NT2/D1 (cell line): ENCODE results near the gene NRG2.

Experiments used
- DNase-seq: peaks from one replicate; pipeline ENCODE4 v3.0.0-alpha.2; 2011; ENCODE audit warnings: low read depth, low spot score
- H3K27me3 ChIP-seq: 2 replicates; pipeline ENCODE4 v1.6.0; 2011; ENCODE audit warnings: mild to moderate bottlenecking; ENCODE audit not compliant: insufficient read length, insufficient read depth
- H3K36me3 ChIP-seq: 2 replicates; pipeline ENCODE4 v1.6.1; 2011; ENCODE audit warnings: mild to moderate bottlenecking, low read length, mixed read lengths; ENCODE audit not compliant: insufficient read depth, insufficient read length
- H3K4me1 ChIP-seq: 2 replicates; pipeline ENCODE4 v1.5.1; 2011; ENCODE audit not compliant: insufficient read depth, insufficient read length
- H3K4me3 ChIP-seq: 2 replicates; pipeline ENCODE4 v1.5.1; 2011; ENCODE audit warnings: low read depth; ENCODE audit not compliant: insufficient read length
- H3K9ac ChIP-seq: 2 replicates; pipeline ENCODE4 v1.6.0; 2011; ENCODE audit warnings: low read depth; ENCODE audit not compliant: insufficient read length
- H3K9me3 ChIP-seq: 2 replicates; pipeline ENCODE4 v1.5.1; 2011; ENCODE audit warnings: mild to moderate bottlenecking, low read length; ENCODE audit not compliant: insufficient read depth
- SUZ12 ChIP-seq: IDR thresholded peaks from 2 replicates; pipeline ENCODE4 v1.6.1; 2011; ENCODE audit not compliant: insufficient read length, insufficient read depth; ENCODE audit errors: extremely low read depth
- YY1 ChIP-seq: IDR thresholded peaks from 2 replicates; pipeline ENCODE4 v1.6.1; 2011; ENCODE audit not compliant: insufficient read length, insufficient read depth
- ZNF274 ChIP-seq: IDR thresholded peaks from 2 replicates; pipeline ENCODE4 v1.6.1; 2011; ENCODE audit warnings: mild to moderate bottlenecking, low read depth, low read length

Gene NRG2

DNA sequence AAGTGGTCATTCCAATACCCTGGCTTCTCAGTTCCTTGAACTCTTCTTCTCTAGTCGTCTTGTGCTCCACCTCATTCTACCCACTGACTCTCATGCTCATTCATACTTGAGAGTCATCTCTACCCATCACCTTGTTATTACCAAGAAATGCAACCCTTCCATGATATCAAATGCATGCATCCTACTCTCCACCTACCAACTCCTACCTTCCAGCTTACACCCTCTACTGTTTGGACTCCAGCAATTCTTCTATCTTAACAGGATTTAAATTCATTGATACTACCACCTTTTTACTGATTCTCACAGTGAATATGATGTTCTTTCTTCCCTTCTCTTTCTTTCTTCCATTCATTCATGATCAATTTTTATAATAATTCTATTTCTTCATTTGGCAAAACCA is 30.7 kb downstream of the NRG2 start:
- Histone ChIP-seq H3K4me1 (no peaks in the 10 kb centered on the region), H3K27me3 (peaks cover 4% of the 10 kb centered on the region), H3K9me3 (no peaks in the 10 kb centered on the region), H3K36me3 (no peaks in the 10 kb centered on the region), H3K4me3 (no peak overlapping the region), H3K9ac (no peak overlapping the region)
- no peak for DNase-seq
- TF ChIP-seq ZNF274: no peak
- no peak for TF ChIP-seq SUZ12
- TF ChIP-seq YY1: no peak

DNA sequence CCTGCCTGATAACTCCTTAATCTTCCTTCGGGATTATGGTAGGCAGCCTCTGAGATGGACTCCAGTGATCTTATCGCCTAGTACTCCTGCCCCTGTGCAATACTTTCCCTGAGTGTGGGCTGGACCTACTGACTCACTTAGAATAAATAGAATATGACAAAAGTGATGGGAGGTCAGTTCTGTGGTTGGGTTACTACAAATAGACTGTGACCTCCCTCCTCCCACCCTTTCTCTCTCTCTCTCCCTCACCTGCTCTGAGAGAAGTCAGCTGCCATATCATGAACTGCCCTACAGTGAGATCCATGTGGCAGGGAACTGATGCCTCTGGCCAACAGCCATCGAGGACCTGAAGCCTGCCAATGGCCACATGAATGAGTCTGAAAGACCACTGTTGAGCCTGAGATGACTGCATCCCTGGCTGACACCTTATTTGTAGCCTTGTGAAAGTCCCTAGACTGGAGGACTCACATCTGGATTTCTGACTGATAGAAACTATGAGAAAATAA is 31.7 kb downstream of the NRG2 start:
- Histone ChIP-seq H3K27me3 (peaks cover 5% of the 10 kb centered on the region), H3K4me3 (no peak overlapping the region), H3K9ac (no peak overlapping the region), H3K4me1 (no peaks in the 10 kb centered on the region), H3K9me3 (no peaks in the 10 kb centered on the region), H3K36me3 (no peaks in the 10 kb centered on the region)
- TF ChIP-seq YY1 (no peak), ZNF274 (no peak), SUZ12 (no peak)
- DNase-seq: no peak

DNA sequence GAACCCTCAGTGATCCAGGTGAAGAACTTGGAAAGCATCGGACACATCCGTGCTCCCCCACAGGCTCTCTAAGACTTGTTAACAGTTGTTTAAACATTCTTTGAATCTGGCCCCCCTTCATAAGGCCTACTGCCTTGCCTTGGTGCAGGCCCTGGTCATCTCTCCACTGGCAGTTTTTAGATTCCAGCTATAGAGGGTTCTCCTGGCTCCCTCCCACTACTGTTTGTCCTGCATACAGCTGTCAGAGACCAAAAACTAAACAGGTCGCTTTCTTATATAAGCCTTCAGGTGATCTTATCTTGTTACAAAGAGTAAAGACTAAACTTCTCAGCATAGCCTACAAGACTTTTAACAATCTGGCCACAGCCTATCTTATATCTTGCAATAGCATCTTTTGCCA is 32.3 kb downstream of the NRG2 start:
- H3K4me3 ChIP-seq: no peak overlapping the region

GRCh38 chr5:140007311-140007710 is 35.8 kb downstream of the NRG2 start:
- Histone ChIP-seq H3K9ac (no peak overlapping the region), H3K27me3 (peaks cover 16% of the 10 kb centered on the region), H3K4me3 (no peak overlapping the region), H3K9me3 (no peaks in the 10 kb centered on the region), H3K4me1 (no peaks in the 10 kb centered on the region), H3K36me3 (no peaks in the 10 kb centered on the region)
- DNase-seq: no peak
- TF ChIP-seq SUZ12 (no peak), ZNF274 (no peak), YY1 (no peak)

More for the DNA sequence above, 32.3 kb downstream of the NRG2 start:
- no peak overlapping the region for H3K9ac ChIP-seq
- H3K9me3 ChIP-seq: no peaks in the 10 kb centered on the region
- TF ChIP-seq SUZ12 (no peak), YY1 (no peak), ZNF274 (no peak)
- no peaks in the 10 kb centered on the region for H3K4me1 ChIP-seq
- no peaks in the 10 kb centered on the region for H3K36me3 ChIP-seq
- DNase-seq: no peak
- H3K27me3 ChIP-seq: peaks cover 9% of the 10 kb centered on the region

GRCh38 chr5:140005145-140005591 is 37.9 kb downstream of the NRG2 start:
- TF ChIP-seq ZNF274 (no peak), SUZ12 (no peak), YY1 (no peak)
- no peaks in the 10 kb centered on the region for H3K4me1 ChIP-seq
- H3K4me3 ChIP-seq: no peak overlapping the region
- peaks cover 13% of the 10 kb centered on the region for H3K27me3 ChIP-seq
- no peak overlapping the region for H3K9ac ChIP-seq
- no peaks in the 10 kb centered on the region for H3K9me3 ChIP-seq
- H3K36me3 ChIP-seq: no peaks in the 10 kb centered on the region
- no peak for DNase-seq

- no peak overlapping the region for H3K4me3 ChIP-seq
- H3K36me3 ChIP-seq: no peaks in the 10 kb centered on the region
- no peaks in the 10 kb centered on the region for H3K9me3 ChIP-seq
- H3K27me3 ChIP-seq: peaks cover 13% of the 10 kb centered on the region
- TF ChIP-seq YY1: no peak
- no peak for TF ChIP-seq ZNF274
- no peak for TF ChIP-seq SUZ12
- no peak overlapping the region for H3K9ac ChIP-seq
- no peaks in the 10 kb centered on the region for H3K4me1 ChIP-seq
- DNase-seq: no peak
Observed at GRCh38 chr5:140004174-140004573, 38.9 kb downstream of the NRG2 start.

DNA sequence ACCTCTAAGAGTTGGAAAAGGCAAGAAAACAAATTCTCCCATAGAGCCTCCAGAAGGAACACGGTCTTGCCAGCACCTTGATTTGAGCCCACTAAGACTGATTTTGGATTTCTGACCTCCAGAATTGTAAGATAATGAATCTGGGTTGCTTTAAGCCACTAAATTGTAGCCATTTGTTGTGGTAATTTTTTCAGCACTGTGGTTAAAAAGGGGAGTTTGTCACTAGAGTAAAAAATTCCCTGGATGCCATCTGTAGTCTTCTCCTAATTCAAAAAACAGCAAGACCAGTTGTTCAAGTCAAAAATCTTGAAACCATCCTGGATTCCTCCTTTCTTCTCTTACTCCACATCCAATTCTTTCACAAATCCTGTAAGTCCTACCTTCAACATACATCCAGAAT is 39.6 kb downstream of the NRG2 start:
- Histone ChIP-seq H3K9me3 (no peaks in the 10 kb centered on the region), H3K4me1 (no peaks in the 10 kb centered on the region), H3K9ac (no peak overlapping the region), H3K27me3 (peaks cover 13% of the 10 kb centered on the region), H3K4me3 (no peak overlapping the region), H3K36me3 (no peaks in the 10 kb centered on the region)
- no peak for DNase-seq
- TF ChIP-seq ZNF274 (no peak), SUZ12 (no peak), YY1 (no peak)

- no peaks in the 10 kb centered on the region for H3K4me1 ChIP-seq
- H3K9me3 ChIP-seq: no peaks in the 10 kb centered on the region
- H3K9ac ChIP-seq: no peak overlapping the region
- H3K36me3 ChIP-seq: no peaks in the 10 kb centered on the region
- TF ChIP-seq ZNF274 (no peak), YY1 (no peak), SUZ12 (no peak)
- no peak overlapping the region for H3K4me3 ChIP-seq
- peaks cover 4% of the 10 kb centered on the region for H3K27me3 ChIP-seq
- no peak for DNase-seq
Observed at GRCh38 chr5:140000332-140000731, 42.8 kb downstream of the NRG2 start.
